ENCODE measurements around the gene C1orf210. TPM values are rescaled to one million over a fixed set of nuclear protein-coding genes. Genes with fewer than 3 reads are reported as not detected.

Gene C1orf210
- total and polyA plus RNA-seq, 8 donors, result 8.5 to 22.5 (median 9.5) TPM

- H3K9me3 ChIP-seq, result no peaks in the 10 kb centered on the region
- peaks cover 0 to 3% of the 10 kb centered on the region in 2 donors for H3K4me1 ChIP-seq
- intact Hi-C loops (cut with DNase I), result no loop called here
- H3K27me3 ChIP-seq, result no peaks in the 10 kb centered on the region
- peak overlapping the region in 1 of 2 donors; percentile 39 for H3K27ac ChIP-seq
- ATAC-seq (peak; percentile 51), DNase-seq (peak in 1 of 4 donors; percentile 45)
- peak overlapping the region; percentile 22 to 40 for H3K4me3 ChIP-seq
- TF ChIP-seq, protein P1, sequence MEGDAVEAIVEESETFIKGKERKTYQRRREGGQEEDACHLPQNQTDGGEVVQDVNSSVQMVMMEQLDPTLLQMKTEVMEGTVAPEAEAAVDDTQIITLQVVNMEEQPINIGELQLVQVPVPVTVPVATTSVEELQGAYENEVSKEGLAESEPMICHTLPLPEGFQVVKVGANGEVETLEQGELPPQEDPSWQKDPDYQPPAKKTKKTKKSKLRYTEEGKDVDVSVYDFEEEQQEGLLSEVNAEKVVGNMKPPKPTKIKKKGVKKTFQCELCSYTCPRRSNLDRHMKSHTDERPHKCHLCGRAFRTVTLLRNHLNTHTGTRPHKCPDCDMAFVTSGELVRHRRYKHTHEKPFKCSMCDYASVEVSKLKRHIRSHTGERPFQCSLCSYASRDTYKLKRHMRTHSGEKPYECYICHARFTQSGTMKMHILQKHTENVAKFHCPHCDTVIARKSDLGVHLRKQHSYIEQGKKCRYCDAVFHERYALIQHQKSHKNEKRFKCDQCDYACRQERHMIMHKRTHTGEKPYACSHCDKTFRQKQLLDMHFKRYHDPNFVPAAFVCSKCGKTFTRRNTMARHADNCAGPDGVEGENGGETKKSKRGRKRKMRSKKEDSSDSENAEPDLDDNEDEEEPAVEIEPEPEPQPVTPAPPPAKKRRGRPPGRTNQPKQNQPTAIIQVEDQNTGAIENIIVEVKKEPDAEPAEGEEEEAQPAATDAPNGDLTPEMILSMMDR (IDR thresholded peaks at IDR 0.05), result no peak
- no peaks in the 10 kb centered on the region for H3K36me3 ChIP-seq
Measured at GRCh38 chr1:43284546-43285110, 753 bp downstream of the C1orf210 start.

DNA sequence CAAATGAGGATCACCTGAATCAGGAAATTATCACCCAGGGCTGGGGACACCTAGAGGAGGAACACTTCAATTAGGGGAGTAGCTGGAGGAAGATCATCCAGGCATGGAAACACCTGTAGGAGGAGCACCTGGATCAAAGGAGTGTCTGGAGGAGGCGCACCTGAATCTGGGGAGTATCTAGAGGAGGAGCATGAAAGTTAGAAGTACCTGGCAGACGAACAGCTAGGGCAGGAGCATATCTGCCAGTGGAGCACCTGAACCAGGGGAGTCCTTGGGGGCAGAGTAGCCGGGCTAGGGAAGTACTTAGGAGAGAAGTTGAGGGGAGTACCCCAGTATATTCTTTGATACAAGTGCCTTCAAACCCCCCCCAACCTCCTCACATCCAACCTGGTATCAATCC is 1.3 kb downstream of the C1orf210 start:
- ATAC-seq (no peak), DNase-seq (no peak)
- TF ChIP-seq, protein P1 (IDR thresholded peaks at IDR 0.05), result no peak
- Histone ChIP-seq H3K36me3 (no peaks in the 10 kb centered on the region), H3K4me1 (peaks cover 0 to 3% of the 10 kb centered on the region in 2 donors), H3K27me3 (no peaks in the 10 kb centered on the region), H3K4me3 (peak overlapping the region in 1 of 2 donors; percentile 40), H3K27ac (no peak overlapping the region), H3K9me3 (no peaks in the 10 kb centered on the region)
- intact Hi-C loops (cut with DNase I), result no loop called here

DNA sequence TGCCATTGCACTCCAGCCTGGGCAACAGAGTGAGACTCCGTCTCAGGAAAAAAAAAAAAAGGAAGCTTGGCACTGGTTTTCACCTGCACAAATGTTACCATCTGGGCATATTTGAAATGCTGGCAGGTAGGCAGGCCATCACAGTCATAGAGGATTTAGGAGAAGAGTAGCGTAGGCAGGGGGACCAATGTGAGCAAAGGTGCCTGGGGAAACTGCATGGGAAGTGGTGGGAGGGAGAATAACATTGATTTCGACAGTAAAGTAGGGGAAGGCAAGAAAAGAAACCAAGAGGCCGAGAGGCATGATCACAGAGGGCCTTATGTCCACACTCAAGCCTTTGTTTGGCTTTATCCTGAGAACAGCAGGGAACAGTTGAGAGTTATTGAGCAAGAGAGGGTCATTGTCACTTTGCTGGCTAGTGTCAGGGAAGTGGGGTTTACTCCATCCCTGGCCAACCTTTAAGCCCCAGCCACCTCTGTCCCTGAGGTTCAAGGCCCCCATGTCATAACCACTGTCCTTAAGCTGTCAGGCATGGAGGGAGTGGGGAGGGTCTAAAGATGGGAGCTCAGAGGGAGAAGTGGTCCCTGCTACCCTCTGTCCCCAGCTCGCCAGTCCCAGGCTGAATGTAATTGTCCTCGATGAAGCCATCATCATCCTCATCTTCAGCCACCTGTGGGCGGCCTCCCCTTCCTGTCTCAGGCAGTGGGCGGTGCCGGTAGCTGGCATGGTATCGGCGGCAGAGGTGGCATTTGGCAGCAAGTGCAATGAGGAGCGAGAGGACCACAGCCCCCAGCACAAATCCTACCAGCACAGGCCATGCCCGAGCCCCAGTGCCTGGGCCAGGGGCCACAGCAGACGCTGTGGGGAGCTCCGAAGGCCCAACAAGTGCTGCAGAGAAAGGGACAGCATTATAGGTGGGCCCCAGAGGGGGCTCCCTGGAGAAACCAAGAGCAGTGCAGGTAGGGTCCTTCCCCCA is 2.9 kb downstream of the C1orf210 start:
- Histone ChIP-seq H3K27me3 (no peaks in the 10 kb centered on the region), H3K9me3 (no peaks in the 10 kb centered on the region), H3K36me3 (no peaks in the 10 kb centered on the region), H3K4me1 (peaks cover 0 to 3% of the 10 kb centered on the region in 2 donors), H3K4me3 (no peak overlapping the region), H3K27ac (no peak overlapping the region)
- no peak for DNase-seq
- ATAC-seq, result peak; percentile 25
- TF ChIP-seq, protein P1 (IDR thresholded peaks at IDR 0.05), result no peak
- intact Hi-C loops (cut with DNase I), result no loop called here

DNA sequence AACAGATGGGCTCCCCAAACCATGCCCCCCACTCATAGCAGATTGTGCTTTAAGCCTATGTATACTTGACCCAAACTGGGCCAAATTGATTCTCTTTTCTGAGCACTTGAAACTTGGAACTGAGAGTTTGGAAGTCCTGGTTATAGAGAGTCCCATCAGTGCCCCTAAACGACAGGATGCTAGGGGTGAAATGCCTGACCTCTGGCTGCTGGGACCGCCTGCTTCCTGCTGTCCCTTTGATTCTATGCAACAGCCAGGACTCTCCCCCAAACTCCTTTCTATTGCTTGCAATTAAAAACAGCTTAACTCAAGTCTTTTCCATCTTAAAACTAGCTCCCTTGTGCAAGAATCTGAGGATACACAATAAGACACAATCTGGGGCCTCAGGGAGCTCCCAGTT is 4.7 kb downstream of the C1orf210 start:
- H3K27me3 ChIP-seq, result no peaks in the 10 kb centered on the region
- no peak overlapping the region for H3K27ac ChIP-seq
- H3K36me3 ChIP-seq, result no peaks in the 10 kb centered on the region
- no peaks in the 10 kb centered on the region for H3K9me3 ChIP-seq
- H3K4me3 ChIP-seq, result no peak overlapping the region
- DNase-seq, result no peak
- intact Hi-C loops (cut with DNase I), result no loop called here
- peaks cover 0 to 3% of the 10 kb centered on the region in 2 donors for H3K4me1 ChIP-seq
- TF ChIP-seq, protein P1 (IDR thresholded peaks at IDR 0.05), result no peak
- no peak for ATAC-seq

- TF ChIP-seq, protein P1 (IDR thresholded peaks at IDR 0.05), result no peak
- no peaks in the 10 kb centered on the region for H3K9me3 ChIP-seq
- H3K4me3 ChIP-seq, result no peak overlapping the region
- intact Hi-C loops (cut with DNase I), result no loop called here
- DNase-seq (no peak), ATAC-seq (no peak)
- no peaks in the 10 kb centered on the region for H3K27me3 ChIP-seq
- H3K36me3 ChIP-seq, result no peaks in the 10 kb centered on the region
- H3K27ac ChIP-seq, result no peak overlapping the region
- H3K4me1 ChIP-seq, result peaks cover 3% of the 10 kb centered on the region in 2 donors
Measured at GRCh38 chr1:43279666-43280065, 5.7 kb downstream of the C1orf210 start.
